GM18861 (cell line): ENCODE results near the gene ASCL2.

Source experiments
- ATAC-seq: cut with Tn5 transposase; IDR thresholded peaks from one replicate; pipeline ENCODE4 v1.9.1; 2021; ENCODE audit not compliant: unreplicated experiment

Gene ASCL2

GRCh38 chr11:2270322-2271076 is at the start of gene ASCL2:
Gene ASCL2, minus strand, starts transcription at chr11:2270588. Its CDS starts 256 bp downstream, at chr11:2270332.
- ATAC-seq, result no peak

GRCh38 chr11:2319791-2320472 is 49.5 kb upstream of the ASCL2 start:
- no peak for ATAC-seq

- ATAC-seq, result no peak
These were observed 48.3 kb upstream of the ASCL2 start for GRCh38 chr11:2318707-2319106.

- ATAC-seq, result no peak
These were observed 47.7 kb upstream of the ASCL2 start for GRCh38 chr11:2318123-2318522.

GRCh38 chr11:2317354-2318050 is 47.1 kb upstream of the ASCL2 start:
- ATAC-seq, result no peak

- no peak for ATAC-seq
These were observed 46.5 kb upstream of the ASCL2 start for GRCh38 chr11:2316963-2317244.

GRCh38 chr11:2316169-2316962 is 46.0 kb upstream of the ASCL2 start:
- no peak for ATAC-seq

GRCh38 chr11:2315395-2316168 is 45.2 kb upstream of the ASCL2 start:
- no peak for ATAC-seq

GRCh38 chr11:2314525-2315394 is 44.4 kb upstream of the ASCL2 start:
- no peak for ATAC-seq

GRCh38 chr11:2314136-2314524 is 43.7 kb upstream of the ASCL2 start:
- no peak for ATAC-seq

GRCh38 chr11:2313051-2313951 is 42.9 kb upstream of the ASCL2 start:
- ATAC-seq, result no peak

GRCh38 chr11:2312232-2313042 is 42.0 kb upstream of the ASCL2 start:
- no peak for ATAC-seq

- ATAC-seq, result no peak
These were observed 41.2 kb upstream of the ASCL2 start for GRCh38 chr11:2311353-2312133.

GRCh38 chr11:2310786-2311352 is 40.5 kb upstream of the ASCL2 start:
- ATAC-seq, result no peak

GRCh38 chr11:2310073-2310785 is 39.8 kb upstream of the ASCL2 start:
- no peak for ATAC-seq
